Astrocyte of the cerebellum (primary cell): ENCODE results near the gene MID1.
"Not testable (repeated sequence)": the region's sequence is repeated elsewhere in the genome, so short reads cannot be mapped to it uniquely, and the experiment has no call there.

Experiments used
- DNase-seq: peaks from one replicate; pipeline ENCODE4 v3.0.0-alpha.2; 2011; ENCODE audit warnings: low read depth
- H3K4me3 ChIP-seq: 2 replicates; pipeline ENCODE4 v1.5.1; 2011; ENCODE audit warnings: mild to moderate bottlenecking, low read depth, low read length, moderate library complexity
- CTCF ChIP-seq: IDR thresholded peaks from 2 replicates; pipeline ENCODE4 v1.5.1; 2012; ENCODE audit warnings: low read length, low read depth, moderate library complexity, mild to moderate bottlenecking; ENCODE audit errors: missing control alignments
- in situ Hi-C: cut with HindIII; loops from 2 replicates; pipeline ENCODE4 v1.10.0; 2017; ENCODE audit warnings: low sequenced_read_pairs

Gene MID1

GRCh38 chrX:10600479-10600878 lies 19.9 kb downstream of the MID1 start:
- no peak for DNase-seq
- TF ChIP-seq CTCF, result no peak
- in situ Hi-C loops, result no loop called here

GRCh38 chrX:10598540-10598939 lies 21.8 kb downstream of the MID1 start:
- no peak overlapping the region for H3K4me3 ChIP-seq
- in situ Hi-C loops, result no loop called here

More at GRCh38 chrX:10600479-10600878, 19.9 kb downstream of the MID1 start:
- H3K4me3 ChIP-seq, result no peak overlapping the region

GRCh38 chrX:10597871-10598270 lies 22.5 kb downstream of the MID1 start:
- no peak for DNase-seq
- H3K4me3 ChIP-seq, result no peak overlapping the region
- peak; percentile 60 for TF ChIP-seq CTCF
- in situ Hi-C loops, result no loop called here

More at GRCh38 chrX:10598540-10598939, 21.8 kb downstream of the MID1 start:
- no peak for DNase-seq
- no peak for TF ChIP-seq CTCF

- no peak overlapping the region for H3K4me3 ChIP-seq
- TF ChIP-seq CTCF, result no peak
- DNase-seq, result no peak
- in situ Hi-C loops, result no loop called here
Observed at GRCh38 chrX:10591363-10592335, 28.7 kb downstream of the MID1 start.

GRCh38 chrX:10589787-10590186 lies 30.6 kb downstream of the MID1 start:
- in situ Hi-C loops, DNase-seq: not testable (repeated sequence)

GRCh38 chrX:10589098-10589497 lies 31.3 kb downstream of the MID1 start:
- in situ Hi-C loops, result no loop called here
- DNase-seq, result no peak
- no peak for TF ChIP-seq CTCF
- H3K4me3 ChIP-seq, result no peak overlapping the region

More at GRCh38 chrX:10589787-10590186, 30.6 kb downstream of the MID1 start:
- not testable (repeated sequence) for H3K4me3 ChIP-seq

- DNase-seq, in situ Hi-C loops, H3K4me3 ChIP-seq: not testable (repeated sequence)
Observed at GRCh38 chrX:10584882-10585281, 35.5 kb downstream of the MID1 start.
